Neural cell (in vitro differentiated cells): ENCODE data around the gene CBL. TPM values are rescaled to one million over a fixed set of nuclear protein-coding genes. Genes with fewer than 3 reads are reported as not detected.

Experiments used
- H2AFZ ChIP-seq: fragments of 200-600, 300-800 bp; sonication (generic), shearing (Covaris generic); 2 replicates; pipeline ENCODE4 v1.6.0; 2014; ENCODE audit warnings: low read depth, mild to moderate bottlenecking, antibody characterized with exemption, low read length, moderate library complexity
- H3F3A ChIP-seq: fragments of 200-600 bp; shearing (Covaris generic); 2 replicates; pipeline ENCODE4 v1.6.1; 2016; ENCODE audit warnings: mild to moderate bottlenecking, moderate library complexity, mixed read lengths, antibody characterized with exemption, low read length; ENCODE audit not compliant: insufficient read depth, poor library complexity, severe bottlenecking
- H3K27ac ChIP-seq: fragments of 200-600, 300-800 bp; sonication (generic), shearing (Covaris generic); 2 replicates; pipeline ENCODE4 v1.5.1; 2014; ENCODE audit warnings: mild to moderate bottlenecking, low read length, moderate library complexity
- H3K27me3 ChIP-seq: fragments of 300-800, 200-600 bp; sonication (generic), shearing (Covaris generic); 2 replicates; pipeline ENCODE4 v1.6.0; 2014; ENCODE audit warnings: mild to moderate bottlenecking, low read depth, low read length, moderate library complexity; ENCODE audit not compliant: insufficient read depth
- H3K36me3 ChIP-seq: fragments of 300-800, 200-600 bp; sonication (generic), shearing (Covaris generic); 2 replicates; pipeline ENCODE4 v1.5.1; 2014; ENCODE audit warnings: mild to moderate bottlenecking, antibody characterized with exemption, low read length, moderate library complexity; ENCODE audit not compliant: insufficient read depth
- H3K4me2 ChIP-seq: fragments of 300-800, 200-600 bp; sonication (generic), shearing (Covaris generic); 2 replicates; pipeline ENCODE4 v1.6.0; 2014; ENCODE audit warnings: mild to moderate bottlenecking, low read length
- H3K4me3 ChIP-seq: fragments of 300-800, 200-600 bp; sonication (generic), shearing (Covaris generic); 2 replicates; pipeline ENCODE4 v1.5.1; 2014; ENCODE audit warnings: mild to moderate bottlenecking, low read length, moderate library complexity
- H3K79me2 ChIP-seq: fragments of 200-600 bp; shearing (Covaris generic); replicated peaks from 2 replicates; pipeline ENCODE4 v1.6.0; 2014; ENCODE audit warnings: mild to moderate bottlenecking, low read length, moderate library complexity; ENCODE audit not compliant: insufficient read depth
- H3K9ac ChIP-seq: fragments of 300-800, 200-600 bp; sonication (generic), shearing (Covaris generic); 2 replicates; pipeline ENCODE4 v1.6.1; 2016; ENCODE audit warnings: mild to moderate bottlenecking, low read length, mixed read lengths
- H3K9me2 ChIP-seq: fragments of 200-600 bp; shearing (Covaris generic); 2 replicates; pipeline ENCODE4 v1.6.1; 2016; ENCODE audit warnings: mild to moderate bottlenecking, low read length, mixed read lengths; ENCODE audit not compliant: insufficient read depth
- H3K9me3 ChIP-seq: fragments of 200-600, 300-800 bp; sonication (generic), shearing (Covaris generic); 2 replicates; pipeline ENCODE4 v1.6.1; 2016; ENCODE audit warnings: mild to moderate bottlenecking, mixed run types, low read length, moderate library complexity, mixed read lengths
- H4K20me1 ChIP-seq: fragments of 200-600 bp; shearing (Covaris generic); 2 replicates; pipeline ENCODE4 v1.6.1; 2016; ENCODE audit warnings: mild to moderate bottlenecking, mixed run types; ENCODE audit not compliant: insufficient read depth
- CTCF ChIP-seq: fragments of 450-650 bp; IDR thresholded peaks from 2 replicates; pipeline ENCODE4 v1.5.1; 2014; ENCODE audit warnings: antibody characterized with exemption, mild to moderate bottlenecking, moderate library complexity; ENCODE audit not compliant: poor library complexity, severe bottlenecking
- EP300 ChIP-seq: fragments of 450-650 bp; conservative IDR thresholded peaks from 2 replicates; pipeline ENCODE4 v1.6.1; 2014; ENCODE audit warnings: antibody characterized with exemption, mild to moderate bottlenecking, moderate library complexity; ENCODE audit not compliant: poor library complexity, severe bottlenecking
- EZH2 ChIP-seq: fragments of 200-600, 300-800 bp; shearing (Covaris generic), sonication (generic); IDR thresholded peaks from 2 replicates; pipeline ENCODE4 v1.6.1; 2014; ENCODE audit warnings: antibody characterized with exemption, low read length, borderline replicate concordance, mild to moderate bottlenecking; ENCODE audit not compliant: insufficient read depth, poor library complexity, severe bottlenecking
- MXI1 ChIP-seq: fragments of 450-650 bp; conservative IDR thresholded peaks from 2 replicates; pipeline ENCODE4 v1.6.1; 2014; ENCODE audit warnings: antibody characterized with exemption, mild to moderate bottlenecking; ENCODE audit not compliant: poor library complexity, severe bottlenecking
- POLR2AphosphoS5 ChIP-seq: IDR thresholded peaks from 2 replicates; pipeline ENCODE4 v1.6.1; 2012
- RAD21 ChIP-seq: fragments of 450-650 bp; conservative IDR thresholded peaks from 2 replicates; pipeline ENCODE4 v1.6.1; 2014; ENCODE audit warnings: antibody characterized with exemption, mild to moderate bottlenecking, moderate library complexity
- REST ChIP-seq: IDR thresholded peaks from 2 replicates; pipeline ENCODE4 v1.6.1; 2012; ENCODE audit warnings: borderline replicate concordance
- SMC3 ChIP-seq: fragments of 450-650 bp; conservative IDR thresholded peaks from 2 replicates; pipeline ENCODE4 v1.6.1; 2014; ENCODE audit warnings: antibody characterized with exemption, mild to moderate bottlenecking, moderate library complexity; ENCODE audit not compliant: poor library complexity
- TAF1 ChIP-seq: IDR thresholded peaks from 2 replicates; pipeline ENCODE4 v1.6.1; 2012; ENCODE audit warnings: low read depth
- polyA plus RNA-seq: library from polyadenylated mRNA; depleted of rRNA; stranded (reverse); fragments of >200 nt; gene quantifications from 2 replicates; pipeline ENCODE4 v1.2.3, GENCODE V29; 2014

CBL gene
- polyA plus RNA-seq, 1 donor from 2014 or later = 10.5 TPM

GRCh38 chr11:119248750-119249670, 42.9 kb downstream of the CBL start:
- Histone ChIP-seq H4K20me1 (no peaks in the 10 kb centered on the region), H3F3A (no peaks in the 10 kb centered on the region), H3K9me2 (no peaks in the 10 kb centered on the region), H3K4me2 (no peak overlapping the region), H2AFZ (no peak overlapping the region), H3K9me3 (no peaks in the 10 kb centered on the region), H3K36me3 (no peaks in the 10 kb centered on the region), H3K79me2 (peaks cover 5% of the 10 kb centered on the region), H3K27me3 (no peaks in the 10 kb centered on the region), H3K4me3 (no peak overlapping the region), H3K27ac (no peak overlapping the region), H3K9ac (no peak overlapping the region)
- TF ChIP-seq SMC3 = no peak
- TF ChIP-seq CTCF = no peak
- TF ChIP-seq MXI1 = no peak
- TF ChIP-seq REST = no peak
- no peak for TF ChIP-seq TAF1
- no peak for TF ChIP-seq RAD21

GRCh38 chr11:119249671-119250010, 43.5 kb downstream of the CBL start:
- Histone ChIP-seq H4K20me1 (no peaks in the 10 kb centered on the region), H3K27me3 (no peaks in the 10 kb centered on the region), H3K4me2 (no peak overlapping the region), H3K36me3 (no peaks in the 10 kb centered on the region), H3K9me2 (no peaks in the 10 kb centered on the region), H3K79me2 (peaks cover 6% of the 10 kb centered on the region), H3K27ac (no peak overlapping the region), H3K9me3 (no peaks in the 10 kb centered on the region), H2AFZ (no peak overlapping the region), H3K9ac (no peak overlapping the region), H3K4me3 (no peak overlapping the region), H3F3A (no peaks in the 10 kb centered on the region)
- TF ChIP-seq SMC3 (no peak), CTCF (no peak), EZH2 (no peak), REST (no peak), EP300 (no peak), TAF1 (no peak), POLR2AphosphoS5 (no peak), RAD21 (no peak)
